ENCODE data around the gene IMMT.

GRCh38 chr2:86229221-86229620, 34.0 kb upstream of the IMMT start:
- no peak for TF ChIP-seq GATA3 (IDR thresholded peaks at IDR 0.05; ENCODE audit: low read depth, low read length)
- no peak for TF ChIP-seq GATA2 (IDR thresholded peaks at IDR 0.05; ENCODE audit: low read depth, low read length)

Data from SH-SY5Y (cell line).